Measurements from ENCODE around the gene TMEM201.
A peak's percentile ranks its signal among the peaks of the same experiment; 100 is the strongest.
"Not testable (repeated sequence)": the region's sequence is repeated elsewhere in the genome, so short reads cannot be mapped to it uniquely, and the experiment has no call there.

The TMEM201 gene

DNA sequence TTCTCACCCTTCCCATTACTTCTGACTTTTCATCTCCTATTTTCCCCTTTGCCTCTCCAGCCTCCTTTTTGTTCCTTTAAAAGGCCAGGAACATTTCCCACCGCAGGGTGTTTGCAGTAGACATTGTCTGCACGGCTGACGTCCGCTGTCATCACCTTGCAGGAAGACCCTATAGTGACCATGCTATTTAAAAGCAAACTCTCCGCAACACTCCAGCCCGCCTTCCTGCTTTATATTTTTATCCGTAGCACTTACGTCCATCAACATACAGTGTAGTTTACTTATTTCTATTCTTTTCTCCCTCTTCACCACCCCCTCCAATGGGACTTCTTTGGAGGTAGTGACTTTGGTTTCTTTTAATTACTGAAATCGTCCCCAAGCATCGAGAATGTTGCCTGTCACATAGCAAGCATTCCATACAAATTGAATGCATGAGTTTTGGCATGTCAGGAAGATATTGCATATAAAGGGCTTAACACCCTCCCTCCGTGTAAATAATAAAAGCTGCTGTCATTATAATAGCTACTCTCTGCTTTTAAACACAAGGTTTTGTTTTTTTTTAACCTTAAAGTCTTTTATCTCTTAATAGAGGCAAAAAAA, 29.7 kb upstream of the TMEM201 start:
- TF ChIP-seq, protein P1, sequence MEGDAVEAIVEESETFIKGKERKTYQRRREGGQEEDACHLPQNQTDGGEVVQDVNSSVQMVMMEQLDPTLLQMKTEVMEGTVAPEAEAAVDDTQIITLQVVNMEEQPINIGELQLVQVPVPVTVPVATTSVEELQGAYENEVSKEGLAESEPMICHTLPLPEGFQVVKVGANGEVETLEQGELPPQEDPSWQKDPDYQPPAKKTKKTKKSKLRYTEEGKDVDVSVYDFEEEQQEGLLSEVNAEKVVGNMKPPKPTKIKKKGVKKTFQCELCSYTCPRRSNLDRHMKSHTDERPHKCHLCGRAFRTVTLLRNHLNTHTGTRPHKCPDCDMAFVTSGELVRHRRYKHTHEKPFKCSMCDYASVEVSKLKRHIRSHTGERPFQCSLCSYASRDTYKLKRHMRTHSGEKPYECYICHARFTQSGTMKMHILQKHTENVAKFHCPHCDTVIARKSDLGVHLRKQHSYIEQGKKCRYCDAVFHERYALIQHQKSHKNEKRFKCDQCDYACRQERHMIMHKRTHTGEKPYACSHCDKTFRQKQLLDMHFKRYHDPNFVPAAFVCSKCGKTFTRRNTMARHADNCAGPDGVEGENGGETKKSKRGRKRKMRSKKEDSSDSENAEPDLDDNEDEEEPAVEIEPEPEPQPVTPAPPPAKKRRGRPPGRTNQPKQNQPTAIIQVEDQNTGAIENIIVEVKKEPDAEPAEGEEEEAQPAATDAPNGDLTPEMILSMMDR (IDR thresholded peaks at IDR 0.05; ENCODE audit: unreplicated experiment in 3 of 3), result no peak
- Mint-ChIP-seq H3K27ac (peak overlapping the region in 2 of 3 experiments; percentile 9 to 82), H3K27me3 (ENCODE audit: low read depth) (no peaks in the 10 kb centered on the region), H3K9me3 (no peaks in the 10 kb centered on the region), H3K4me3 (no peak overlapping the region), H3K36me3 (ENCODE audit: low read depth) (peaks cover 46% of the 10 kb centered on the region), H3K4me1 (peaks cover 16% of the 10 kb centered on the region)

DNA sequence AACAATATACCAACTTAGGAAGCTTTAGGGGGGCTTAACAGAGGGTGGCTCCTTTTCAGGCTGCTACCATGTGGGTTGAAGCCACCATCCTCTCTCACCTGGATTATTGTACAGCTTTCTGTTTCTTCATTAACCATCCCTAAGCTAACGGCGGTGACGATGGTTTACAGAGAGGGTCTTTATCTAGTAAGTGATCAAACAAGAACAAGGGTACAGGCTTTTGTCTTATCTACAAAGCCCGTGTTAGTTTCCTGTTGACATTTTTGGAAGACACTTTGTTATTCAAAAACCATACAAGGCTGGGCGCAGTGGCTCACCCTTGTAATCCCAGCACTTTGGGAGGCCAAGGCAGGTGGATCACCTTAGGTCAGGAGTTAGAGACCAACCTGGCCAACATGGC, 29.0 kb upstream of the TMEM201 start:
- Mint-ChIP-seq H3K4me1 (peaks cover 16% of the 10 kb centered on the region), H3K27ac (peak overlapping the region in 1 of 3 experiments; percentile 82)

DNA sequence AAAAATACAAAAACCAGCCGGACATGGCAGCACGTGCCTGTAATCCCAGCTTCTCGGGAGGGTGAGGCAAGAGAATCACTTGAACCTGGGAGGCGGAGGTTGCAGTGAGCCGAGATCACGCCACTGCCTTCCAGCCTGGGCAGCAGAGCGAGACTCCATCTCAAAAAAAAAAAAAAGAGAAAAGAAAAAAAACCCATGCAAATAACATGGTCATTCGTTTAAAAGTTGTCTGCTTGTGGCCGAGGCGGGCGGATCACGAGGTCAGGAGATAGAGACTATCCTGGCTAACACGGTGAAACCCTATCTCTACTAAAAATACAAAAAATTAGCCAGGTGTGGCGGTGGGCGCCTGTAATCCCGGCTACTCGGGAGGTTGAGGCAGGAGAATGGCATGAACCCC, 28.6 kb upstream of the TMEM201 start:
- peak overlapping the region in 1 of 3 experiments; percentile 82 for H3K27ac Mint-ChIP-seq
- H3K4me3 Mint-ChIP-seq; H3K27me3 Mint-ChIP-seq (ENCODE audit: low read depth); H3K9me3 Mint-ChIP-seq: not testable (repeated sequence)
- H3K36me3 Mint-ChIP-seq (ENCODE audit: low read depth), result peaks cover 53% of the 10 kb centered on the region
- H3K4me1 Mint-ChIP-seq, result peaks cover 16% of the 10 kb centered on the region

More for the DNA sequence above, 29.0 kb upstream of the TMEM201 start:
- peaks cover 50% of the 10 kb centered on the region for H3K36me3 Mint-ChIP-seq (ENCODE audit: low read depth)
- H3K4me3 Mint-ChIP-seq, result no peak overlapping the region
- H3K27me3 Mint-ChIP-seq (ENCODE audit: low read depth), result no peaks in the 10 kb centered on the region
- TF ChIP-seq, protein P1 (IDR thresholded peaks at IDR 0.05; ENCODE audit: unreplicated experiment in 3 of 3), result no peak
- no peaks in the 10 kb centered on the region for H3K9me3 Mint-ChIP-seq

DNA sequence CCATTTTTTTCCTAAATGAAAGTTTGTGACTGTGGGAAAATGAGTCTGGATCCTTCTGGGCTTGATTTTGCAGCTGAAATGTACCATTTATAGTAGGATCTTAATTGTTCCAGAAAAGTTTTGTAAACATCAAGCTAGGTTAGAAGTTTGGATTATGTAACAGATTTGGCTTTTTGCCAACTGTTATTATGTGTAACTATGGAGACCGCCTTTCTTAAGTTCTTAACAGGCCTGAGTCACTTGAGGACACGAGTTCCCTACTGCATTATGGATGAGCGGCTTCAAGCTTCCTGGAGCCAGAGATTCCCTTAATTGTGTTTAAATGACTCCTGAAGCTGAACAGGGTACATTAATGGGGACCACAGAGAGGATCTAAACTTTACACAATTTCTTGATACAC, 27.3 kb upstream of the TMEM201 start:
- Mint-ChIP-seq H3K36me3 (ENCODE audit: low read depth) (peaks cover 39% of the 10 kb centered on the region), H3K27ac (peak overlapping the region in 1 of 3 experiments; percentile 80), H3K4me3 (no peak overlapping the region), H3K9me3 (no peaks in the 10 kb centered on the region), H3K4me1 (peaks cover 16% of the 10 kb centered on the region), H3K27me3 (ENCODE audit: low read depth) (no peaks in the 10 kb centered on the region)
- TF ChIP-seq, protein P1 (IDR thresholded peaks at IDR 0.05; ENCODE audit: unreplicated experiment in 3 of 3), result no peak

DNA sequence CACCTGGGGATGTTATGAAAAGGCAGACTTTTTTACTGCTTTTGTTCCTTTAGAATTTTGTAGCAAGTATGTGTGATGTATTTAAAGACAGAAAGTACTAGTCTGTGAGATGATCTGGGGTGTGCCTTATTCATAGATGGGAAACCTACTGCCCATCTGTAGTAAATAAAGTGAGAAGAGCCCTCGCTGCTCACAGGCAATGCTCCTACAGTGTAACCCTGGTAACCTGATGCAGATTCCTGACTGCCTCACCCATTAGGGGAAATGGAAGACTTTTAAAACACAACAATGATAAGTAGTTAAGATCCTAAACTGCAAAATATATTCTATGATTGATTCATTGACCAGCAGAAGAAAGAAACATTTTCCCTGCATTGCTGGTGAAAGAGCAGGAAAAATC, 19.4 kb upstream of the TMEM201 start:
- no peaks in the 10 kb centered on the region for H3K27me3 Mint-ChIP-seq (ENCODE audit: low read depth)
- peaks cover 18% of the 10 kb centered on the region for H3K36me3 Mint-ChIP-seq (ENCODE audit: low read depth)
- TF ChIP-seq, protein P1 (IDR thresholded peaks at IDR 0.05; ENCODE audit: unreplicated experiment in 3 of 3), result no peak
- H3K9me3 Mint-ChIP-seq, result no peaks in the 10 kb centered on the region
- H3K4me3 Mint-ChIP-seq, result no peak overlapping the region
- no peaks in the 10 kb centered on the region for H3K4me1 Mint-ChIP-seq
- H3K27ac Mint-ChIP-seq, result no peak overlapping the region

DNA sequence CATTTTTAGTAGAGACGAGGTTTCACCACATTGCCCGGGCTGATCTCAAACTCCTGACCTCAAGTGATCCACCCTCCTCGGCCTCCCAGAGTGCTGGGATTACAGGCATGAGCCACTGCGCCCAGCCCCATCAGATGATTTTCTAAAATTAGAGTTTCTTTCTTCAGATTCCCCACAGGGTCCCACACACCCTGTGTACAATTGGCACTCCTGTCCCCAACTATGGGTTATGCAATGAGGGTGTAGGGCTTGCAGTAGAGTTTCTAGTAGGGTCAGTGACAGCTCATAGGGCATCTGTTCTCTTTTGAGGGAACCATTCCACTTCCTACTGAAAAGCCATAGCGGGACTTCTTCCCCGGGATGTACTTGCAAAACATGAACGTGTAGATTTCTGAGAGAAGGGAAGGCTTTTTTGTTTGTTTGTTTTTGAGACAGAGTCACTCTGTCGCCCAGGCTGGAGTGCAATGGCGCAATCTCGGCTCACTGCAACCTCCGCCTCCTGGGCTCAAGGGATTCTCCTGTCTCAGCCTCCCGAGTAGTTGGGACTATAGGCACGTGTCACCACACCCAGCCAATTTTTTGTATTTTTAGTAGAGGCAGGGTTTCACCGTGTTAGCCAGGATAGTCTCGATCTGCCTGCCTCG, 17.7 kb upstream of the TMEM201 start:
- H3K9me3 Mint-ChIP-seq; H3K4me1 Mint-ChIP-seq; H3K27me3 Mint-ChIP-seq (ENCODE audit: low read depth); H3K4me3 Mint-ChIP-seq; H3K27ac Mint-ChIP-seq: not testable (repeated sequence)
- H3K36me3 Mint-ChIP-seq (ENCODE audit: low read depth), result peaks cover 17% of the 10 kb centered on the region

DNA sequence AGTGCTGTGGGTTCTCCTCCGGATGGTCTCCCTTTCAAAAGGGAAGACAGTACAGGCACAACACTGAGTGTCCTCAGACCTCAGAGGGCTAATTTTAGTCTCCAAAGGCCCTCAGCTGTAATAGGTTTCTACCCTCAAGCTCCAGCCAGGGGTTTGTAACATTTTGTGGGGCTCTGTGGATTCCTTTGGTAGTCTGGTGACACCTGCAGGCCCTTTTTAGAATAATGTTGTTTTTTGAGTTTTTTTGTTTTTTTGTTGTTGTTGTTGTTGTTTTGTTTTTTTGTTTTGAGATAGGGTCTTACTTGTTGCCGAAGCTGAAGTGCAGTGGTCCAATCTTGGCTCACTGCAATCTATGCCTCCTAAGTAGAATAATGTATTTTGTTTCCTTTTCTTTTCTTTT, 15.0 kb upstream of the TMEM201 start:
- H3K27me3 Mint-ChIP-seq (ENCODE audit: low read depth), result no peaks in the 10 kb centered on the region
- no peak overlapping the region for H3K4me3 Mint-ChIP-seq
- peaks cover 18% of the 10 kb centered on the region for H3K4me1 Mint-ChIP-seq
- peaks cover 25% of the 10 kb centered on the region for H3K36me3 Mint-ChIP-seq (ENCODE audit: low read depth)
- H3K27ac Mint-ChIP-seq, result no peak overlapping the region
- TF ChIP-seq, protein P1 (IDR thresholded peaks at IDR 0.05; ENCODE audit: unreplicated experiment in 3 of 3), result peak; percentile 44 to 57 (median 47)
- no peaks in the 10 kb centered on the region for H3K9me3 Mint-ChIP-seq
